HL-60 (cell line): ENCODE data around the gene ATG5.

Experiments
- DNase-seq, 2 experiments: peaks; one replicate each; pipeline ENCODE4 v3.0.0-alpha.2; 2010 to 2020; ENCODE audit warnings: low read depth in 1 of 2, low spot score in 1 of 2
- H3K27ac ChIP-seq: fragments of 250-450 bp; sonication (Bioruptor Pico); replicated peaks from 2 replicates; pipeline ENCODE4 v1.5.1; 2020; ENCODE audit warnings: mild to moderate bottlenecking, moderate library complexity
- H3K27me3 ChIP-seq: fragments of 250-450 bp; sonication (Bioruptor Pico); 2 replicates; pipeline ENCODE4 v1.5.1; 2021; ENCODE audit warnings: mild to moderate bottlenecking, moderate library complexity; ENCODE audit not compliant: insufficient read depth, poor library complexity, severe bottlenecking
- H3K4me3 ChIP-seq: replicated peaks from 2 replicates; pipeline ENCODE4 v1.5.1; 2011; ENCODE audit warnings: mild to moderate bottlenecking, control low read depth, low read length; ENCODE audit not compliant: insufficient read depth
- GABPA ChIP-seq: IDR thresholded peaks from 2 replicates; pipeline ENCODE4 v1.6.1; 2012; ENCODE audit warnings: low read depth
- POLR2AphosphoS5 ChIP-seq: IDR thresholded peaks from 2 replicates; pipeline ENCODE4 v1.6.1; 2012; ENCODE audit warnings: low read depth
- REST ChIP-seq: IDR thresholded peaks from 2 replicates; pipeline ENCODE4 v1.6.1; 2012; ENCODE audit warnings: low read depth; ENCODE audit not compliant: insufficient replicate concordance
- SPI1 ChIP-seq: IDR thresholded peaks from 2 replicates; pipeline ENCODE4 v1.6.1; 2012; ENCODE audit warnings: low read depth, mild to moderate bottlenecking, borderline replicate concordance
- TF ChIP-seq, protein P1 (sequence below): IDR thresholded peaks from one replicate; pipeline ENCODE4 v1.5.1; 2011; ENCODE audit warnings: low read length, control low read depth, inconsistent platforms; ENCODE audit not compliant: insufficient read depth

Gene ATG5

DNA sequence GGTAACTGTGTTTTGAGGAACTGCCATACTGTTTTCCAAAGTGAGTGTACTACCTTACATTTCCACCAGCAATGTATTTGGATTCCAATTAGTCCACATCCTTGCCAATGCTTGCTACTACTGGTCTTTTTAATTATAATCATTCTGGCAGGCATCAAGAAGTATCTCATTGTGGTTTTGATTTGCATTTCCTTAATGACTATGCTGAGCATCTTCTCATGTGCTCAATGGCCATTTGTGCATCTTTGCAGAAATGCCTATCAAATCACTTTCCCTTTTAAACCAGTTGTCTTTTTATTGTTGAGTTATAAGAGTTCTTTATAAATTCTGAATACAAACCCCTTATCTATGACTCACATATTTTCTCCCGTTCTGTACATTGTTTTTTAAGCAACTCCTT, 75.9 kb downstream of the ATG5 start:
- DNase-seq = no peak
- Histone ChIP-seq H3K27ac (no peak overlapping the region), H3K27me3 (no peaks in the 10 kb centered on the region), H3K4me3 (no peak overlapping the region)
- no peak for TF ChIP-seq POLR2AphosphoS5
- TF ChIP-seq SPI1 = no peak
- TF ChIP-seq REST = no peak
- TF ChIP-seq GABPA = no peak
- TF ChIP-seq, protein P1, sequence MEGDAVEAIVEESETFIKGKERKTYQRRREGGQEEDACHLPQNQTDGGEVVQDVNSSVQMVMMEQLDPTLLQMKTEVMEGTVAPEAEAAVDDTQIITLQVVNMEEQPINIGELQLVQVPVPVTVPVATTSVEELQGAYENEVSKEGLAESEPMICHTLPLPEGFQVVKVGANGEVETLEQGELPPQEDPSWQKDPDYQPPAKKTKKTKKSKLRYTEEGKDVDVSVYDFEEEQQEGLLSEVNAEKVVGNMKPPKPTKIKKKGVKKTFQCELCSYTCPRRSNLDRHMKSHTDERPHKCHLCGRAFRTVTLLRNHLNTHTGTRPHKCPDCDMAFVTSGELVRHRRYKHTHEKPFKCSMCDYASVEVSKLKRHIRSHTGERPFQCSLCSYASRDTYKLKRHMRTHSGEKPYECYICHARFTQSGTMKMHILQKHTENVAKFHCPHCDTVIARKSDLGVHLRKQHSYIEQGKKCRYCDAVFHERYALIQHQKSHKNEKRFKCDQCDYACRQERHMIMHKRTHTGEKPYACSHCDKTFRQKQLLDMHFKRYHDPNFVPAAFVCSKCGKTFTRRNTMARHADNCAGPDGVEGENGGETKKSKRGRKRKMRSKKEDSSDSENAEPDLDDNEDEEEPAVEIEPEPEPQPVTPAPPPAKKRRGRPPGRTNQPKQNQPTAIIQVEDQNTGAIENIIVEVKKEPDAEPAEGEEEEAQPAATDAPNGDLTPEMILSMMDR = no peak

DNA sequence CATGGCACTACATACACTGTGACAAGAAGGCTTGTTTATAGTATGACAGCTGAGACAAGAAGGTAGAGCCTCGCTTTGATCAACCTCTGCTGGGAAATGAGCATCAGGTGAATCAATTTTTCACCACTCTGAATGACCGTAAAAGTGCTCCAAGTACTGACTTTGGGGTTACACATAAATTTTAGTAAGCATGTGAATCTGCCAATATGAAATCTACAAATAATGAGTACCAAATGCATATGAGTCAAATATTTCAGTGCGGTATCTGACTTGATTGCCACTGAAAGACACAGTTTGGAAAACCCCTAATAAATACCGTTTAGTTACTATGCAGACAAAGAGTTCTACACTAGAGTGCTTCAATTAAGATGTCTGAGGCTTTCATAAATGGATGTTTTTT, 77.8 kb downstream of the ATG5 start:
- Histone ChIP-seq H3K27ac (no peak overlapping the region), H3K27me3 (no peaks in the 10 kb centered on the region), H3K4me3 (no peak overlapping the region)
- TF ChIP-seq SPI1 (no peak), POLR2AphosphoS5 (no peak), GABPA (no peak), REST (no peak)
- TF ChIP-seq, protein P1 = no peak
- DNase-seq = no peak

DNA sequence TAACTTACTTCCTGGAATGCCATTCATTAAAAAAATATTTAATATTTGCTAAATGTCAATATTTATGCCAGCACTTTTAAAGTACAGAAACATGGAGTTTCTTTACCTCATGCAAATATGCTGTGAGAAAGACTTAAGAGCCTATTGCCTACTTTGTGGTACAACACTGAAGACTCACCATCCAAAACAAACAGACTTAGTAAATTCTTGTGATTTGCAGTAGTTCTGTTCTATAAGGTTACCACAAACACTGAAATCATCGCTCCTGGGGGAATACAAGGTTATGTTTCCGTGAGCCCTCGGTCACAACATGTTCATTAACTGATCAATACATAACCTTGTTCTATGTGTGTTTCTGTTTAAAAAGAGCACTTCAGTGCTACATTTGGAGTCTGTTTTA, 78.3 kb downstream of the ATG5 start:
- DNase-seq = no peak
- Histone ChIP-seq H3K4me3 (no peak overlapping the region), H3K27me3 (no peaks in the 10 kb centered on the region), H3K27ac (no peak overlapping the region)
- TF ChIP-seq, protein P1 = no peak
- TF ChIP-seq REST (no peak), GABPA (no peak), SPI1 (no peak), POLR2AphosphoS5 (no peak)
